Activated CD4-positive, CD25-positive, alpha-beta regulatory T cell treated with anti-CD3 and anti-CD28 coated beads, Interleukin-2, amount 50 U/mL, for 16 hours (primary cell): Measurements from ENCODE around the gene NR6A1.

Experiments
- DNase-seq: peaks from one replicate; pipeline ENCODE4 v3.0.0-alpha.2; 2020; ENCODE audit warnings: low read depth, low spot score

Gene NR6A1

DNA sequence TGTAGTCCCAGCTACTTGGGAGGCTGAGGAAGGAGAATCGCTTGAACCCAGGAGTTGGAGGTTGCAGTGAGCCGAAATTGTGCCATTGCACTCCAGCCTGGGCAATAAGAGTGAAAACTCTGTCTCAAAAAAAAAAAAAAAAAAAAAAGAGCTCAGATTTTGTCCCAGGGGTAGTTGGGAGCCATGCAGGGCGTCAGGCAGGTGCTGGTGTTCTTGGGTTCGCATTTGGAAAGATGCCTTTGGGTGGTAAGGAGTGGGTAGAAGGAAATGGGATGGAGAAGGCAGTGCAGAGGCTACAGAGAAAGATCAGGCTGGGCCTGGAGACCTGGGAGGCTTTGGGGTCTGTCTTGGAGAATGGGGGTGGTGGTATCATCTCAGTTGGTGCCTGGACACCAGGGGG lies 297.0 kb downstream of the NR6A1 start:
- DNase-seq = no peak

DNA sequence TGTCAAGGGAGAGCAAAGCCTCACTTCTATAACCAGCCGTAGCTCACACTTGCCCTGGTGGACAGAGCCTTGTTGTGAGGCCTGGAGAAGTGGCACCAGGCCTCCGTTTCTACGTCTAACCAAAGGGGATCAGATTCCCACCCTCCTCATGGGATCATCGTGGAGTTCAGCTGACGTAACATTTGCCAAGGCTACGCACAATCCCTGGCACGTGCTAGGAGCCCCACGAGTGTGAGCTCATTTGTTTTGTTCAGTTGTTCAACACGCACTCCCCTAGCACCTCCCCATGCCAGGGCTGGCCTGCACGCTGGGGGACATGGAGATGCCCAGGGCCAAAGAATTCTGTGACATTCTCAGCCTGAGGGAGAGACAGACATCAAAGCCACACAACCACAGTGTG lies 297.8 kb downstream of the NR6A1 start:
- no peak for DNase-seq

DNA sequence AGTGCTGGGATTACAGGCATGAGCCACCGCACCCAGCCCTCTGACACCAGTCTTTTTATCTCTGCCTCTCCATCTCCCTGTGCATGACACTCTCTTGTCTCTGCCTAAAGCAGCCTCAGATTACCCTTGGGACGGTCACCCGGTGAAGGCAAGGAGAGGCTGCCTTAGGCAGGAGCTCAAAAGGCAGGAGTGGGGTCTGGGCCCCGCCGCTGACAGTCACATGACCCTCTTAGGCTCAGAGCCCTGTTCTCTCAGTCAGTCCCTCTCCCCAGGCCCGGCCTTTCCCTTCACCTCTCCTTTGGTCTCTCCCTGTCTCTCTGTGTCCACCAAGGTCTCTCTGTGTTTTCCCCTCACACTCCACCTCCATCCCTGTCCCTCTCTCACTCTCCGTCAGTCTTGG lies 298.3 kb downstream of the NR6A1 start:
- no peak for DNase-seq

DNA sequence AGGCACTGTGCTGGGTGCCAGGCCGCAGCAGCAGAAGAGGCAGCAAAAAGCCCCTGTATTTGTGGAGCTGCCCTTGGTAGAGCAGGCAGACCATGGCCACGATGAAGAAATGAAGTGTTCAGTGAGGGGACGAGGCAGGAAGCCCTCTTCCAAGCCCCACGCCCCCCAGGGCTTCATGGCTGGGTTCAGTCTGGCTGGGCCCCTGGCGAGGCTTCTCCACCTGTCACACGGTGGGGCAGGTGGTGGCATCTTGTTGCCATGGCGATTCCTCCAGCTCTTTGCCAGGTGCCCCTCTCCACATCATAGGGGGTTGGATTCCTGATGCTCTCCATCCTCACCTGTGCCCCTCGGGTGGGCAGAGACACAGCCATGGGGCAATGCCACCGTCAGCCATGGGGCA lies 299.4 kb downstream of the NR6A1 start:
- no peak for DNase-seq

DNA sequence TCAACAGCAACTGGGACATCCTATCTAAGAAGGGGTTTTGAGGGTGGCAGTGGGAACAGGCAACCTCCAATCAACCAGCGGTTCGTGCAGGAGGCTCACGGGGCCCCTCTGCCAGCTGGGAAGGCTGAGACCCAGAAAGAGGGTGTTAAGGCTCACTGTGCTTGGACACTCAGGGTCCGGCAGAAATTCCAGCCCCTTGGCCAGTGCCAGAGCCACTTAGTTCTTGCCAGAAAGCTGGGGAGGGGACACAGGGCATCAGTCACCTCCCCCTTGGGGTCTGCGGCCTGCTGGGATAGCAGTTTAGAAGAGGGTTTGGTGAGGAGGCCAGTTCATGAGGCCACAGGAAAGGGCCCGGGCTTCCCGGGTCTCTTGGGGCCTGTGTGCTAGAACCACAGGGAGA lies 300.4 kb downstream of the NR6A1 start:
- DNase-seq = no peak

DNA sequence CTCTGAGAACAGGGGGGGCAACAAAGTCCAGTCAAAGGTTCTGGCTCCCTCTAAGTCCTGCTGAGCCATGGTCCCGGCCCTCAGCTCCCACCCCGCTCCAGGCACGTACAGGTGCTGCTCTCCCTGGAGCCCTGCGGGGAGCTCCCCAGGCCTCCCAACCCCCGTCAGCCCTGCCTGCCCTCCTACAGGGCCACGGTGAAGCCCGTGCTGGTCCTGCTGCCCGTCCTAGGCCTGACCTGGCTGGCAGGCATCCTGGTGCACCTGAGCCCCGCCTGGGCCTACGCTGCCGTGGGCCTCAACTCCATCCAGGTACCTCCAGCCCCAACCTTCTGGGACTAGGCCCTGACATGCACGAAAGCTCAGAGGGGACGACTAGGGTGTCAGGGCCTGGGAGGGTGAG lies 300.8 kb downstream of the NR6A1 start:
- DNase-seq = no peak

DNA sequence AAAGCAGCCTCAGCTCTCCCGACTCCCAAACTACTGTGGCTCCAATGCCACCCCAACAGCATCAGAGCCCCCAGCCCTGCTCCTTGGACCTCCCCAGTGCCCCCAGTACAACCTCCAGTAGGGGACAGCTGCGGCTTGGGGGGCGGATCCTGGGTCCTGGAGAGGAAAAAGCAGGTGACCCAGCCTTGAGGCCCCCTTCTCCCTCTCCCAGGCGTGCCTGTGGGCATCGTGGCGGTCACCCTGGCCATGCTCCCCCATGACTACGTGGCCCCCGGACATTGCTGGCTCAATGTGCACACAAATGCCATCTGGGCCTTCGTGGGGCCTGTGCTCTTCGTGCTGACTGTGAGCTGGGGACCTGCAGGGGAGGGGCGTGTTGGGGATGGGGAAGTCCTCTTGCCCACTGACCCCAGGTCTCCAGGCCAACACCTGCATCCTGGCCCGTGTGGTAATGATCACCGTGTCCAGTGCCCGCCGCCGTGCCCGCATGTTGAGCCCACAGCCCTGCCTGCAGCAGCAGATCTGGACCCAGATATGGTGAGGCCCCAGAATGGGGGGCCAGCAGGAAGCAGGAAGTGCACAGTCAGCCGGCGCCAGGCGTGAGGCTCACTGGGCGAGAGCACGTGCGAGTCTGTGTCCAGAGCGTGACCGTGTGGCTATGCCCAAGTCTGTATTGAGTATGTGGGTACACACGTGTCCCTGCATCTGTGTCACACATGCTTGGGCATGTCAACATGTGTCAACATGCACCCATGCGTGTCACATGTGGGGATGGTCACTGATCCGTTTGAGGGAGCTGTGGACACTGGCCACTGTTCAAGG lies 301.9 kb downstream of the NR6A1 start:
- DNase-seq = no peak

DNA sequence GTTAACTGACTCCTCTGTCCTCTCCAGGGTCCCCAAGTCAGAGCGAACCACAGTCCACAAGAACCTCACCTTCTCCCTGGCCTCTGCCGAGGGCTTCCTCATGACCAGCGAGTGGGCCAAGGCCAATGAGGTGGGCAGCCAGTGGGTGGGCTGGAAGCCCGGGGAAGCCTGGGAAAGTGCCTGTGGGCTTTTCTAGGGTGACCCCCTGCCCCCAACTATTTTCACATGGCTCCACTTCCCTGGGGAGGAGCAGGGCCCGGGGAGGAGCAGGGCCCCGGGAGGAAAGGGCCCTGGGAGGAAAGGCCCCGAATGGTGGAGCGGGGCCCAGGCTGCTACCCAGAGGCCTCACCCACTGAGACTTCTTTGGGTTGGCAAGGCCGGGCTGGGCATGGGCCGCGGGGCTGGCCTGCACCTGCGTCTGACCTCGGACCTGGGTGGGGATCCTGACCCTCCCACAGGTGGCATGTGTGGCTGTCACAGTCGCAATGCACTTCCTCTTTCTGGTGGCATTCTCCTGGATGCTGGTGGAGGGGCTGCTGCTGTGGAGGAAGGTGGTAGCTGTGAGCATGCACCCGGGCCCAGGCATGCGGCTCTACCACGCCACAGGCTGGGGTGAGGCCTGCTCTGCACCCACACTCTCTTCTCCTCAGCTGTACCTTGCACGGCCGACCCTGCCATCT lies 302.9 kb downstream of the NR6A1 start:
- DNase-seq = no peak

DNA sequence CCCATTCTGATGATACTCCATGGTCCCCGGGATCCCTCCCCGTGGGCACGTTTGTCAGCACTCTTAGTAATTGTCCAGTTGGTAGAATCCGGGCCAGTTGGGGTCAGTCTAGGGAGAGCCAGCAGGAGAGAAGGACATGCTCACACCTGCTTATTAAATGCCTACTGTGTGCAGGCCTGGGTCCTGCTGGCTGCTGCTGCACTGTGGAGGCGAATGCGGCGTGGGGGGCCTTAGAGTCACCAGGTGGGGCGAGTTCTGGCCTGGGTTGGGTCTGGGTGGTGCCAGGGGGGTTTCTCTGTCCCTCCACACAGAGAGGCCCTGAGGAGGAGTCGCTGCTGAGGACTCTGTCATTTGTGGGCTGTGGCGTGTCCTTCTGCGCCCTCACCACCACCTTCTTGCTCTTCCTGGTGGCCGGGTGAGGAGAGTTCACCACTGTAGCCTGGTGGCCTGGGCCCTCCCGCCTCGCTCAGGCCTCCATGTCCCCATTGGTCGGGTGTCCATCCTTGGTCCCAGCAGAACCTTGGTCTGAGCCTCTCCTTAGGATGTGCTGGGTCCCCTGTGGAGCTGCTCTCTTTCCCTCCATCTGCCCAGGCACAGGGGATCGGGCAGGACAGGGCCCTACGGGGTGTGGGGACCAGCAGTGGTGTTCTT lies 303.6 kb downstream of the NR6A1 start:
- no peak for DNase-seq
